Measurements from ENCODE around the gene TST. TPM values are rescaled to one million over a fixed set of nuclear protein-coding genes. Genes with fewer than 3 reads are reported as not detected.

TST gene
- total and polyA plus RNA-seq, 2 of the 8 experiments (the other 6 are each of a cell fraction or from before 2014, with no cell fraction given), result 22.6 to 61.6 TPM

DNA sequence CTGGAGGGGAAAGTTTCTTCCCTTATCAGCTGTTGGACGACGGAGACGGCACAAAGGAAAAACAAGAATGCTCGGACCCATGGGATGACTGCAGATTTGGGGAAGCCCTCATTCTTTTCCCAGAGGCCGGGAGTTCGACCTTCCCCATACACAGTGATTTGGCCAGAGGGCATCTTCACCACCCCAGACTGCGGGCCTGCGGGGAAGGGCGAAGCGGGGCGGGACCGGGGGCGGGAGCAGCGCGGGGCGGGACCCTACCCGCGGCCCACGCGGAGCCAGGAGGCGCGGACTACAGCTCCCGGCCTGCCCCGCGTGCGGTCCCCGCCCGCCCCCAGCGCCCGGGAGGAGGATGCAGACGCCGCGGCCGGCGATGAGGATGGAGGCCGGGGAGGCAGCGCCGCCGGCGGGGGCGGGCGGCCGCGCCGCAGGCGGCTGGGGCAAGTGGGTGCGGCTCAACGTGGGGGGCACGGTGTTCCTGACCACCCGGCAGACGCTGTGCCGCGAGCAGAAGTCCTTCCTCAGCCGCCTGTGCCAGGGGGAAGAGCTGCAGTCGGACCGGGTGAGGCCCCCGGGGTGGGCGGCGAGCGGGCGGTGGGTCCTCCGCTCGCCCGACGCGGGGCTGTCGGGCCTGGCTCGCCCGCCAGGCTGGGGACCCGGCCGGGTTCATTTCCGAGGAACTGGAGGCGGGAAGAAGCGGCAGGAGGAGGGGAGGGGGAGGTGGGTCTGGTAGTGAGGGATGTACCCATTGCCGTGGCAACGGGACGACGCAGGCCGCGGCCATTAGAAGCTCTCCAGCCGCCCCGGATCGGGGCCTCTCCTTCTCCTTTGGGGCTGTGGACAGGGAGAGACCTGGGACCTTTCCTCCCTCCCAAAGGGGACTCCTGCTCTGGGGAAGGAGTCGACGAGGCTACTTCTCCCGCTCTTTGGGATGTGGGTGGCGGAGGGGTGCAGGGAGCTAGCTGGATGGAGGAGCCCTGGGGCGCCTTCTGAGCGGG lies 32.4 kb upstream of the TST start, which contains the start of gene KCTD17:
TSS of gene KCTD17 (plus strand) at position 352 of the 995 bp plus-strand sequence. CDS start at position 371, 19 bp downstream.
- 0 out of 2 replicates have a peak within 1 kb of the TSS, but pooled peaks have one; percentile 81 for H2BK15ac ChIP-seq (ENCODE audit: low read length)
- H3K27ac ChIP-seq (ENCODE audit: low read depth, low read length), result no peak within 1 kb of the TSS; the same call in 1 of the 2 replicates
- H4K8ac ChIP-seq (ENCODE audit: extremely low read depth, insufficient read depth, low read length), result peak within 1 kb of the TSS; percentile 45; the same call in 1 of the 2 replicates
- WGBS, 2 experiments (ENCODE audit: extremely low coverage in 1 of 2, insufficient coverage in 1 of 2, insufficient read length in 1 of 2, insufficient replicate concordance in 2 of 2, low coverage in 1 of 2, low lambda C conversion rate in 2 of 2, missing lambda C conversion rate in 1 of 2), result 6% methylated on average over 30 of the region's 89 CpGs; no CpG with 5 or more reads in 1 of the 2 experiments
- peaks cover 0 to 3% (median 0%) of the 10 kb centered on the region in 4 experiments; a peak in 2 of 8 replicates for H3K36me3 ChIP-seq (ENCODE audit: control insufficient read depth in 2 of 4, insufficient read depth in 4 of 4, low read length in 3 of 4)
- peak within 1 kb of the TSS; percentile 52; the same call in 1 of the 2 replicates for H2BK12ac ChIP-seq (ENCODE audit: low read depth, low read length)
- H2BK120ac ChIP-seq (replicated peaks; ENCODE audit: low read depth, low read length), result no peak within 1 kb of the TSS
- no peak within 1 kb of the TSS for H3K56ac ChIP-seq (replicated peaks; ENCODE audit: insufficient read length, low read depth, low read length)
- no peak within 1 kb of the TSS for H2BK5ac ChIP-seq (ENCODE audit: low read depth, low read length)
- H4K20me1 ChIP-seq (replicated peaks in 1 of 2; ENCODE audit: control insufficient read depth in 1 of 2, insufficient read depth in 2 of 2, low read length in 2 of 2), result peaks cover 0 to 8% of the 10 kb centered on the region in 2 experiments
- H3K18ac ChIP-seq (ENCODE audit: extremely low read depth, low read length), result no peak within 1 kb of the TSS; the same call in 1 of the 2 replicates
- no peaks in the 10 kb centered on the region for H3K79me2 ChIP-seq (ENCODE audit: control insufficient read depth in 1 of 2, insufficient read depth in 2 of 2, low read length in 2 of 2)
- FAIRE-seq (no peak), DNase-seq (ENCODE audit: low read depth in 1 of 2, low spot score in 2 of 2) (peak in 1 of 2 experiments; percentile 80)
- CTCF ChIA-PET (ENCODE audit: partially characterized antibody), result interaction anchor here (0.5 to 1.4 kb wide), 5 partner anchors 21 to 504 kb away, joined by 3 to 4 read pairs (median 3); no protein-coding TSS in a partner anchor
- no peak within 1 kb of the TSS for H2BK20ac ChIP-seq (ENCODE audit: low read length)
- H3K9me3 ChIP-seq (ENCODE audit: insufficient read depth in 2 of 2, low read depth in 1 of 2, low read length in 1 of 2), result no peaks in the 10 kb centered on the region
- H2AK5ac ChIP-seq (ENCODE audit: low read depth, low read length), result 0 out of 2 replicates have a peak within 1 kb of the TSS, but pooled peaks have one; percentile 8
- H3K79me1 ChIP-seq (ENCODE audit: low read depth, low read length), result no peaks in the 10 kb centered on the region
- H3K23me2 ChIP-seq (ENCODE audit: low read depth, low read length), result peaks cover 5% of the 10 kb centered on the region; the same call in 1 of the 2 replicates
- H2AFZ ChIP-seq (ENCODE audit: low read length), result 0 out of 2 replicates have a peak within 1 kb of the TSS, but pooled peaks have one; percentile 55
- H3K9ac ChIP-seq (replicated peaks in 1 of 4; ENCODE audit: extremely low read depth in 1 of 4, low read depth in 3 of 4, low read length in 3 of 4), result peak within 1 kb of the TSS in 3 of 4 experiments; percentile 22 to 57 (median 29); a peak in 6 of 7 replicates
- H3K14ac ChIP-seq (ENCODE audit: insufficient read length), result no peak within 1 kb of the TSS
- POLR2A ChIA-PET (ENCODE audit: partially characterized antibody), result interaction anchor here (0.6 to 2.2 kb wide), 8 partner anchors 10 to 524 kb away, joined by 3 to 6 read pairs (median 4); partner anchors contain the start of genes MPST and TST
- peak within 1 kb of the TSS; percentile 39 for H4K5ac ChIP-seq (ENCODE audit: insufficient read length, low read depth, low read length)
- peak within 1 kb of the TSS; percentile 54 to 77 for H3K4me2 ChIP-seq (ENCODE audit: insufficient read depth in 1 of 2, low read depth in 2 of 2, low read length in 2 of 2)
- H3K4me3 ChIP-seq (ENCODE audit: extremely low read depth in 1 of 4, insufficient read depth in 2 of 4, low read depth in 3 of 4, low read length in 4 of 4), result peak within 1 kb of the TSS; percentile 62 to 99 (median 69)
- no peak within 1 kb of the TSS for H4K91ac ChIP-seq (replicated peaks; ENCODE audit: insufficient read length, low read length)
- peaks cover 0 to 10% (median 7%) of the 10 kb centered on the region in 4 experiments; a peak in 5 of 7 replicates for H3K4me1 ChIP-seq (replicated peaks in 1 of 4; ENCODE audit: control insufficient read depth in 3 of 4, insufficient read depth in 4 of 4, low read length in 3 of 4)
- H3K4ac ChIP-seq (replicated peaks; ENCODE audit: insufficient read length, low read depth, low read length), result no peak within 1 kb of the TSS
- H3K23ac ChIP-seq (ENCODE audit: insufficient read length), result no peak within 1 kb of the TSS
- no peaks in the 10 kb centered on the region; a peak in 3 of 7 replicates for H3K27me3 ChIP-seq (replicated peaks in 1 of 4; ENCODE audit: control insufficient read depth in 3 of 4, extremely low read depth in 1 of 4, insufficient read depth in 3 of 4, low read length in 3 of 4)
- TF ChIP-seq YY1 (IDR thresholded peaks at IDR 0.05; ENCODE audit: low read depth, low read length) (peak; percentile 88), GABPA (IDR thresholded peaks at IDR 0.05; ENCODE audit: borderline replicate concordance, insufficient read depth, low read length) (no peak), SIN3A (conservative IDR thresholded peaks at IDR 0.05 in 1 of 2, IDR thresholded peaks at IDR 0.05 in 1 of 2; ENCODE audit: low read depth in 1 of 2, low read length in 2 of 2) (peak; percentile 49 to 69; a peak in 1 of 4 replicates), HDAC2 (IDR thresholded peaks at IDR 0.05; ENCODE audit: borderline replicate concordance in 1 of 2, low read depth in 2 of 2, low read length in 2 of 2) (no peak; a peak in 1 of 4 replicates), EP300 (IDR thresholded peaks at IDR 0.05; ENCODE audit: borderline replicate concordance in 1 of 2, low read depth in 2 of 2, low read length in 2 of 2) (no peak), BACH1 (IDR thresholded peaks at IDR 0.05; ENCODE audit: low read length) (no peak), TAF1 (IDR thresholded peaks at IDR 0.05; ENCODE audit: low read depth, low read length) (0 out of 2 replicates have a peak, but pooled peaks have one; percentile 27), KDM4A (IDR thresholded peaks at IDR 0.05; ENCODE audit: low read depth, low read length, severe bottlenecking) (peak; percentile 82)

Measured in H1 (cell line).